Left hindlimb (tissue), 1 donor: ENCODE measurements around the gene ARFIP1.

ENCODE experiments used
- DNase-seq: peaks from one replicate; pipeline ENCODE4 v3.0.0-alpha.2; 2018

ARFIP1 gene

DNA sequence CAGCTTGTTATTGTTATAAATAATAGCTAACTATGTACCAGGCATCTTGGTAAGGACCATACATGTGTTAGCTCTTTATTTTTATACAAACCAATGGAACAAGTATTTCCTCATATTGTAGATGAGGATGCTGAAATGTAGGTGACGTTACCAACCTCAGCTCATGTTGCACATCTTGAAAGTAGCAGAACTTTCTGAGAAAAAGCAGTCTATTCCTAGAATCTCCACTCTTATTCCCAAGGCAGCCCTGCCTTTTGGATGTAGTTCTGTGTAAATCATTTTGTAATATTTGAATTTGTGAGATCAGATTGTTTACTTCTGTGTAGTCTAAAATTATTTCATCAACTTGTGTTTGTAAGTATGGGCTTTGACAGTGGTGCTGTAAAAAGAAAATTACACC is 161.7 kb downstream of the ARFIP1 start:
- no peak for DNase-seq

DNA sequence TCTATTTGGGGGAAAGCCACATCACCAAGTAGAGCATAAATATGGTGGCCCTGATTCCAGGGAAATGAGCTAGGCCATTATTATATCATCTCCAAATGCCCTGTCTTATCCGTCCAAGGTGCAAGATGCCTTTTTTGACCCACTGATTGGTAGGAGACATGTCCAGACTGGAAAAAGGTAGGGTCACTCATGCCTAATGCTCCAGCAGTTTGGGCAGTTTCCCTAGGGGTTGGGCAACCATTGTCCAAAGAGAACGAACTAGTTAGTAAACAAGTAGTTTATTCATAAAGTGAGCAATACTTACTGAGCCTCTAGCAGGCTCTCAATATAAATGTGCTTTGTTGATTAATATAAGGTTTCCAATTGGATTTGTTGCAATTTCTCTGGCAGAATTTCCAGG is 162.6 kb downstream of the ARFIP1 start:
- no peak for DNase-seq

DNA sequence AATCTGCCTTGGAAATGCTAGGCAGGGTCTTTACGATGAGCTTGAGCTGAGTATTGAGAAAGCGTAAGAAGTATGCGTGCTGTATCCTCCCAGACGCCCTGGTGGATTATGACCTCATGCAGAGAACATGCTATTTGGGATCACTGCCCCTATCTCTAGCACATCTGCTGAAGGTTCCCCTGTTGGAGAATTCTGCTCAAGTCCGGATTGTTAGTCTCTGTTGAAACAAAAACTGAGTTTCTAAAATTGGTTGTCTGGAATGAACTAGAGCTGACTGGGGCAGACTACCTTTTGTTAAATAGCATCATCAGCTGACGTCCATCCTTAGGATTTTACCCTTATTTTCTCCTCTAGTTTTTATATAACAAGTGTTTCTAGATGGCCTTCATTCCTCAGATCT is 163.9 kb downstream of the ARFIP1 start:
- DNase-seq, result peak; percentile 66

DNA sequence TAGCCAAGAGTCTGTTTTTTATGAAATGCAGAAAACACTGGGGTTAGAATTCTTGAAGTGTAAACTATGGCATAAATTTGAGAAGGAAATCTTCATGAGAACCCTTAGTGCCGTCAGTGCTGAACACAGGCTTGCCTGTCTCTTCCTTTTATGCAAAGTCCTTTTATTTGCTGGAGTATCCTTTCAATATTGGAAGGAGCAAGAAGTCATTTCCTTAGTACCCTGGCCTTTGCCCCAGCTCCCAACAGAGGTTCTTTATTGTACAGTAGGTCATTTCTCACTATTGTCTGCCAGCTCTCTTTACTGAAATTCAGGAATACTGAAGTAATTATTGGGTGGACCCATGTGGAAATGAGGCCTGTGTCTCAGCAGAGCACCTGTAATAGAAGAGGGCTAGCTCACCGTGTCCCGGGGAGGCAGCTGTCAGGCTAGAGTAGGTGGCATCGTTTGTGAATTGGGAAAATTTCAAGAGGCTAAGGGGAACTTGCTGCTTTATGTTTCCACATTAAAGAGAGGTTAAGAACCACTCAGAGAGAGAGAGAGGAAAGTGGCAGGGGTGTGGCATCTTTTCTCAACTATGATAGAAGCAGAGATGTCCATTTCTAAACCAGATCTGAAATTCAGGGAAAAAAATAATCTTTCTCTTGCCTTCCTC is 165.0 kb downstream of the ARFIP1 start:
- DNase-seq, result no peak

DNA sequence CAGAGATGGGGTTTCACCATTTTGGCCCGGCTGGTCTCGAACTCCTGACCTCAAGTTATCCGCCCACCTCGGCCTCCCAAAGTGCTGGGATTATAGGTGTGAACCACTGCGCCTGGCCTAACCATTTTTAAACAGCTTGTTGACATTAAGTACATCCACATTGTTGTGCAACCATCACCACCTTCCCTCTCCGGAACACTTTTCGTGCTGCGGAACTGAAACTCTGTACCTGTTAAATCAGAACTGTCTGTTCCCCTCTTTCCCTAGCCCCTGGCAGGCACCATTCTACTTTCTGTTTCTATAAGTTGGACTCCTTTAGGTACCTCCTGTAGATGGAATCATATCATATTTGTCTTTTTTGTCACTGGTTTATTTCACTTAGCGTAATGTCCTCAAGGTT is 165.9 kb downstream of the ARFIP1 start:
- no peak for DNase-seq

DNA sequence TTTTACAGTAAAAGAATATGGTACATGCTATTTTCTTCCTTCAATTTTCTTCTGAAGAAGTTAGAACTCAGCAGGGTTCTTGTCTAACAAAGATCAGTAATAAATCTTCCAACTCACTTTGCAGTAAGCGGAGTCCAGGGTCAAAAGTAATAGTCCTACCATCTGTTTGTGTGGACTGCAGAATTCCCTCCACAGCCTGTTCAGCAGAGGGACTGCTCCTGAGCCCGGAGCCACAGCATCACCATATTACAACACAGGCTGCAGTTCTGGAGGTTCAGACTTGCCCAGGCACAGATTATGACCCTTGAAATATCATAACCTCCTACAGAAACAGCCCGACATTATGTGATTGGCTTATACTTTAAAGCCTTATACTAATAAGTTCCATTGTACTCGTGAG is 166.7 kb downstream of the ARFIP1 start:
- no peak for DNase-seq

DNA sequence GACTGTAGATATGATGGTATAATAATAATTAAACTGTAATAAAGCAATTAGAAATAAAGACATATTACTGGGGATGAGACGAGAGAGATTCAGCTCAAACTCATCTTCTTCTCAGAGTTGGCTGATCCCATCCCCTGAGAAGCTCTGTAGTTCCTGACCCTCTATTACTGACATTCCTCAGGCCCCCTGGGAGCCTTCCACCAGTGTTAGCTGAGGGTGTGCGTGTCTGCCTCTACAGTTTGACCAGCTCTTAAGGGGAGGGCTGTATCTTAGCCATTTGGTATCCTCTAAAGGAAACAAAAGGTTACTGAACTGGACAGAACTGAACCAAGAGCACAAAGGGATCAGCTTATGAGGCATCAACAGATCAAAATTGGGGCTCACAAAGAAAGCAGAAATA is 167.6 kb downstream of the ARFIP1 start:
- DNase-seq, result no peak

DNA sequence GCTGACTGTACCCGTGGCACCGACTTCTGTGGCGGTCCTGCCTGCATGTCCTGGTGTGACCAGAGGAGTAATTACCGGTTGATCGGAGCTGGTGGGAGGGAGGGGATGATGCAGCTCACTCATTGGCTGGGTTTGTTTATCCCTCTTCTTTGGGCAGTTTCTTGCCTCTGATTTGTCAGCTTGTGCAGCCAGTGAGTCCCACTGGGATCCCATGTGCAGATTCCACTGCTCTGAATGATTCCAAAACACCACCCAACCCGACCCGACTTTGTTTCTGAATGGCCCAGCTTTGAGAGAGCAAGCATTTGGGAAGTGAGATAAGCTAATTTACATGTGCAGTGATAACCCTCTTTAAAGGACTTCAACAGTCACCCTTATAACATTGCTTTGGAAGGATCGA is 170.2 kb downstream of the ARFIP1 start:
- no peak for DNase-seq

DNA sequence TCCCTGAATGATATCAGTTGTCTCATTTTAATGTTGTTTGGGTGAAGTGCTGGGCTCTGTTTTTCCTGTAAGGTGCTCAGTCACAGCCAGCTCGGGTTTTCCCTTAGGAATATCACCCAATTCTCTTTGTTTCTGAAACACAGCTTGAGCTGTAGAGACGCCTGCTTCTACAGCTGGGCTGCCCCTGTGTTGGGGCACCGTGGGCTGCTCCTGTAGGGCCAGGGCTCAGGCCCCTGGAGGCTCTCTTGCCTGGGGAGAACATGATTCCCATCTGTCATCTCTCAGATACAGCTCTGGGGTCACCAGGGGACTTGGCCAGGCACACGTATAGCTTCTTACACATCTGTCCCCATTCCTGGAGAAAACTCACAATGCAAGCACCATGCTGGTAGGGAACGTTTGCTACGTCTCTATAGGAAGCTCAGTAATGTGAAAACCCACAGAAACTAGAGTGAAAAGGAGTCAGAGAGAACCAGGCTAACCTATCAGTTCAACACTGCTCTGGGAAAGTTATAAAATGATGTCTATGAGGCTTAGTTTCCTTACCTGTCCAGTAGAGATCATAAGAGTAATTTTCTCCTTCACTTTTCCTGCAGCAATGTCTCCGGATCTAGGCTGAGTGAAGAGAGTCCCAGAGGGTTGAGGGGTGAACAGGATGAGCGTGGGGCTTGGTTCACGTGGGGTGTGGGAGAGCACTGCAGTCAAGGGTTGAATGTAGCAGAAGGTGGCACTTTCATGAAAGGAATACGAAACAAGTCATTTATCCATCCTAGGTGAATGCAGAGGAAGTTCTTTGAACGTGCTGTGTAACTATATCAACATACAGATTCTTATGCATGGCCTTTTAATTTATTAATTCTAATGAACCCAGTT is 170.9 kb downstream of the ARFIP1 start:
- DNase-seq, result no peak

DNA sequence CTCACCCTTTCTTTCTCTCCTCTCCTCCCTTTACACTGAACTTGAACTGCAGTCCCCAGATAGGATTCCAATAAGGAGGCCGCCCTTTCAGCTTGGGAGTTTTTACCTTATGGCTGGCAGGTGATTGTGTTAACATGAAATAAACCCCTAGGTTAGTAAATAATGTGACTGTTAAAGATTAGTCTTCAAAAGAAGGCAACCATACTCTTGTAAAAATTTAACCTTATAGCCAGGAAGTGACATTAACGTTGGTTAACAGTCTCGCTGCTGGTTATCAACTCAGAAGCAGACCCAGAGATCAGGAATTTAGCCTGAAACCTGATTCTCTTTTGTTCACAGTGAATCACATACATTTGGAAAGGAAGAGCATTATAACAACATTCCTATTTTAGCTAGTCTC is 171.6 kb downstream of the ARFIP1 start:
- DNase-seq, result no peak

DNA sequence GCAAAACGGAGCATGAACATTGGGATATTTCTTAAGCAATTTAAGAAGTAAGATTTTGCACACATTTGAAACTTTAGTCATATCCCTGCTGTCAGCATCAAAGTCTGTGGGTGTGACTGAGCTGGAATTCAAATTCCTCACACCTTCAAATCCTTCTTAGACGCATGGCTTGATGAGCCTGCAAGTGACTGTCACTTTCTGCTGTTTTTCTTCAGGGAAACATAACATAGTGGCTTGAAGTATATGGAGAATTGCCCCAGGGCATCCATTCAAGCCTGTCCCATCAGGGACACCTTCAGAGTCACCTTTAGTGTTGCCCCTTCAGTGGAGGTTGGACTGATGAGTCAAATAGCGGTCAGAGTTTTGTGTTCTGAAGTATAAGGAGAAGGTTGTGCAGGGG is 173.8 kb downstream of the ARFIP1 start:
- no peak for DNase-seq

DNA sequence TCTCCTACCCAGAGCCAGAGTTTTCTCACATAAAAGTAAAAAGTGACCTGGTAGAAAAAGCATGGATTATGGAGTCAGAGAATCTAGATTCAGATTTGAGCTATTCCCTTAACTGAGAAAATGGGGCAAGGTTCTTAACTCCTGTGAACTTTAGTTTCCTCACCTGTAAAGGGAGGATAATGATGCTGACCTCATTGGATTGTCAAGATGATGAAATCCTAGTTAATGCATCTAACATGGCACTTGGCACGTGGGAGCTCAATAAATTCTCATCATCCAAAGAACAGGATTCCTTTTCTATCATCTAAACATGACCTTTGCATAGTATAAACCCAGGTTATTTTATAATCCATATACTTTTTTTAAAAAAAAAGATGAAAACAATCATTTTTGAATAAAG is 175.0 kb downstream of the ARFIP1 start:
- no peak for DNase-seq

DNA sequence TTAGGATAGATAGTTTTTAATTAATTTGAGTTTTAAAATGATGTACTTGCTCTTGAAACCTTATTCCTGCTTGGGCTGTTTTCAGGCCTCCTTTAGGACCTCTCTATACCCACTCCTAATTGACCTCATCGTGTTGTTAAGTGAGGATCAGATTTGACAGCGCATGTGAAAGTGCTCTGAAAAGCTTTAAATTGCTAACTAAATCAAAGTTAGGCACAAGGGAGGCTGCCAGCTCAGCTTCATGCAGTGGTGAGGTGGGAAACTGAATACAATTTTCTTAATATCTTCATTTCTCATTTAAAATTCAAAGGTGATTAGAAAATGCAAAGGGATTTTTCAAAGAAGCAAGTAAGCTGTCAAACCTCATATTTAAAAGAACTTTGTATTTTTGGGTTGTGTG is 176.4 kb downstream of the ARFIP1 start:
- no peak for DNase-seq

DNA sequence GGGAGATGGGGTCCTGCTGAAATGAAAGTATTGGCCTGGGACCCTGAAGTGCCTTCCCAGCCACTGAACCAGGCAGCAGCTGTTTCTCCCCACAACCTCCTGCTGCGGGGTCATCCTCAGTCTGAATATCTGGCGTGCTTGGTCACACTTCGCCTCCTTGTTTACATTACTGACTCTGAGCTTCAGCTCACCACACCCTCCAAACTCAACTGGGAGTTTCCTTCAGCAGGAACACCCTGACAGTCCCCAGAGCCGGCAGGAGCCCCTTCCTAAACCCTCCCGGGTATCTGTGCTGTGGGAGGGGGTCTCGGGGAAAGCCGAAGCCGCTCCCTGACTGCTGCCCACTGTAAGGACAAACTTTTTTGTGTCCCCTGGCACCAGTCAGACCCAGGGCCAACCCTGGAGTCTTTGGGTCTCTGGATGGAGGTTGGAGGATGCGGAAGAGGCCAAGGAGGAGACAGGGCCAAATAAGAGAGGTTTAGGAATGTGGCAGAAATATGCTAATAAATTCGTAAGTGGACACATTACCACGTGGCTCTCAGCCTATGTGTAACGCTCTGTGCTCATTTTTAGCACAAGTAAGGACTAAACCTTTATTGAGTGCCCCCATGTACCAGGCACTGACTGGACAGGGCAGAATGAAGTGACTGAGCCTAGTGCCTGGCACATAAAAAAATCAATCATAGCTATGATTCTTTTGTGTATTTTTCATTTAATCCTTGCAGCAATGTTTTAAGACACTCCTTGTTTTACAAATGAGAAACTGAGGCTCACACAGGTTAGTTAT is 177.1 kb downstream of the ARFIP1 start:
- no peak for DNase-seq

DNA sequence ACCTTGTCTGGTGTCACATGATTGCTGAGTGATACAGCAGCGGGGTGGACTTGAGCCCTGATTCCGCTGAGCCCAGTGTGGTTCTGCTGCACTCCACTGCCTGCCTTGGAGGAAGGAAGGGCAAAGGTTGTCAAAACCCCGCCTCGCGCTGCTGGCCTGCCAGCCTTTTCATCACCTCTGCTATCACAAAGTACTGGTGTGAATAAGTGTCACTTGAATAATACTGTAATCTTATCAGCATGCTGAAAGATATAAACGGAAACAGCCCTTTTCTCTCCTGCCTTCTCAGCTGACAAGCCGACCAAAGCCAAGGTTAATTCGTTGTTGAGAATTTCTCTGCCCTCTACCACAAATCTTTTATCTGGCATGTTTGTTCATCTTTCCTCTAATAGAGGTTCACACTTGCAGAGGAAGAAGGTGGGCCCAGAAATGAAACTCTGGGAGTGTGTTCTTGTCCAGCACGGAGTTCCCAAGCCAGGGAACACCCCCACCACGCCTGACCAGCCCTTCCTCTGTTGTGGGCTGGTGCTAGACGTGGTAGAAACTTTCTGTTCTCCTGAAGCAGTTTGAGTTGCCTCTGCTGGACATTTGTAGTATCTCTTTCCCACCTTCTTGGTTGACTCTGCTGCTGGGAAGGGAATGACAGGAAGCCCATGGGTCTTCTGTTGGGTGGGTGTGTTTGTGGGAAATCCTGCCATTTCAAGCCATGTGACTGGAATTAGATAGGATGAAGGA is 177.8 kb downstream of the ARFIP1 start:
- no peak for DNase-seq

DNA sequence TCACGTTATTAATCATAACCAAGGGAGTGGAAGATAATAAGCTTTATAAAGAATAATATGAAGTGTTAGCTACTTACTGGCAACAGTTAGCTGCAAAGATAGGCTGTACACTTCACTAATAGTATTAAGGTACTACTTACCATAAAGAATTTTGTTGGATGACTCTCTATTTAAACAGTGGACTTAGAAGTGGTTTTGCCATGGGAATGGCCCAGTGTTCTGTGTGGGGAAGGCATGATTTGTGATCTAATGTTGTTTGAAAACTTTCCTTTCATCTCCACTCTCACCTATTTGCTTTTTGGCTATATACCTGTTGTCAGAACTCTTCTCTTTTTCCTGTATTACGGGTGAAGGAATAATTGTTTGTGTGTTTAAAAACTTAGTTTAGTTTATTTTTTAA is 179.3 kb downstream of the ARFIP1 start:
- no peak for DNase-seq

DNA sequence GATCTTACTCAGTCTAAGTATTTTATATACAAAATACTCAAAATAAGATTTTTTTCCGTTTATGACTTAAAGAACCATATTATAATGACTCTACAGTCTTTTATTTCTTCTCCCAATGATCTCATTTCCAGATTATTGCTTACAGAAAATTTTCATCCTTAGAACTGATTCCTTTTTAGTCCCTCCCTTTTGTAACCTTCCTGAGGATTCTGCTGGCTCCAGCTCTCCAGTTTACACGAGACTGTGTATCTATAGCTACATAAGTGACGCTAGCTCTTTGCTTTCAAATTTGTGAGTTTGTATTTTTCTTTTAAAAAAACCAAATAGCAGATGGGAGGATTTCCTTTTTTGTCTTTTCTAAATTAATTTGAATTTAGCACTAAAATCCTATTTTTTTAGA is 180.3 kb downstream of the ARFIP1 start:
- no peak for DNase-seq

DNA sequence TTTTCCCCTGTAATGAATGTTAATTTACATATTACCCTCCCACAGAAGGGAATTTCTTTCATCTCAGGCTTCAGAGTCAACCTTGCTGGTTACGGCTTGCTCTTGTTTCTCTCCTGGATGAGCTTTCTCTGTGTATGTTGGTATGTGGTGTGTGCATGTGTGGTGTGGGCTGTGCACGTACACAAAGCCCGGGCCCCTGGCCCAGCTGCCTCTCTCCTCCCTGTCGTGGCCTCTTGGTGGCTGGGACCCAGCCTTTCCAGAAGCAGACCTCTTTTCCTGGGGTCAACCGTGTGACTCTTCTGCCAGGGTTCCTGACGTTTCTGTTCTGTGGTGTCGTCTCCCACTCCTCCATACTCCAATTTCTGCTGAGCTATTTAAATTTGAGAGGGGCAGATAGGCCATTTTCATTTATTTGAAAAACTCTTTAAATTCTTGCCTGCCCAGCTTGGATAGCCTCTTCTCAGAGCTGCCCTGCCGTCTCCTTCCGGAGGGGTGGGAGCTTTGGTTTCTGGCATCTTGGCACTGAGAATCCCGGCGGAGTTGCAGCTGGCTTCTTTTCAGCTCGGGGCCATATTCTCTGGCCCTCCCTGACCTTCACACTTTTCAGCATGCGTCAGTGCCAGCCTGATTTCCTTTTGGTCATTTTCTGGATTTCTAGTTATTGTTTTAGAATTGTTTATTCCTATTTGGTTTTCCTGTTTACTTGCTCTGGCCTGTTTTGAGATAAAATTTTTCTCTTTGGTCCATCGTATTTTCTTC is 181.4 kb downstream of the ARFIP1 start:
- no peak for DNase-seq

DNA sequence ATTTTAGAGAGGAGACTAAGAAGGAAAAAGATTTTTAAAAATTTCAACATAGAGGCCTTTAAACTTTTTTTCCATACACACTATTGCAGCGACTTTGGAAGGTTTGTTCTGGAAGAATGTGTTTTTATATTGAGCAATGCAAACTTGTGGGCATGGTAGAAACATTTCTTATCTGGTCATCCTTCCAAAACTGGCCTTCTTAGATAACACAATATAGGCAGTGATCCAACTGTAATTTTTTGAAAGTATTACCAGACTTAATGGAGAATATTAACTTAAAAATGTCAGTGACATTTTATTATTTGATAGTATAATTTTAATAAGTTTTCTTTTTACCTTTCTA is 182.0 kb downstream of the ARFIP1 start:
- no peak for DNase-seq
